K562 (cell line): ENCODE measurements around the gene MAPK8IP2. TPM values are rescaled to one million over a fixed set of nuclear protein-coding genes. Genes with fewer than 3 reads are reported as not detected.

Experiments
- ATAC-seq: fragments of 200-7000 bp; cut with Tn5 transposase; 3 replicates; pipeline ENCODE4 v1.9.1; 2020; ENCODE audit warnings: moderate library complexity
- BruUV-seq: library from RNA; stranded (reverse); fragments of 400-500 nt; replicated peaks from 2 replicates; lab custom pipeline; 2021; lab: Mats Ljungman, UMichigan
- CTCF ChIA-PET: fragments of 300-600 bp; formaldehyde crosslinking; extraction: SDS; loops from one replicate; lab custom pipeline; 2021; ENCODE audit warnings: low intra/inter-chr PET ratio; lab: Yijun Ruan, JAX
- POLR2A ChIA-PET: fragments of 300-600, 350-650 bp; sonication (Branson Sonifier 250); formaldehyde crosslinking; extraction: SDS; loops from one replicate; lab custom pipeline; 2021; ENCODE audit warnings: antibody characterized with exemption, inconsistent platforms; lab: Yijun Ruan, JAX
- DNase-seq, 4 experiments: peaks; one replicate each; pipeline versions ENCODE4 v3.0.0 to v3.0.0-alpha.2; 2011 to 2018; ENCODE audit warnings: low spot score in 3 of 4, mixed read lengths in 3 of 4; ENCODE audit errors: extremely low read depth in 1 of 4
- FAIRE-seq: peaks from 2 replicates; lab custom pipeline; 2011; peaks lifted over from hg19 to GRCh38; lab: Jason Lieb, UNC
- H2AFZ ChIP-seq: 2 replicates; pipeline ENCODE4 v1.6.0; 2011; ENCODE audit warnings: low read depth, low read length, control low read depth, inconsistent platforms
- H3K27ac ChIP-seq: fragments of 200-600 bp; 3 replicates; pipeline ENCODE4 v1.8.0; 2011; ENCODE audit warnings: low read depth, mild to moderate bottlenecking, control low read depth, inconsistent platforms, low read length, moderate library complexity, mixed read lengths; ENCODE audit errors: extremely low read depth
- H3K27me3 ChIP-seq, 2 experiments: fragments of 300-600 bp in 1 of 2; 2 replicates in 1 of 2; 3 replicates in 1 of 2; pipeline versions ENCODE4 v1.6.0 to v1.8.0; 2011; ENCODE audit warnings: inconsistent platforms in 2 of 2, low read length in 2 of 2, mild to moderate bottlenecking in 1 of 2, mixed read lengths in 1 of 2, moderate library complexity in 1 of 2; ENCODE audit not compliant: control insufficient read depth in 2 of 2, insufficient read depth in 2 of 2
- H3K36me3 ChIP-seq: fragments of 300-600 bp; 3 replicates; pipeline ENCODE4 v1.8.0; 2011; ENCODE audit warnings: mild to moderate bottlenecking, low read length, inconsistent platforms; ENCODE audit not compliant: control insufficient read depth, insufficient read depth
- H3K4me1 ChIP-seq, 2 experiments: fragments of 200-600 bp in 1 of 2; replicated peaks in 1 of 2; 2 replicates in 1 of 2; 3 replicates in 1 of 2; pipeline versions ENCODE4 v1.5.1 to v1.8.0; 2011; ENCODE audit warnings: inconsistent platforms in 2 of 2, low read length in 2 of 2, mild to moderate bottlenecking in 1 of 2, mixed read lengths in 1 of 2, moderate library complexity in 1 of 2; ENCODE audit not compliant: control insufficient read depth in 2 of 2, insufficient read depth in 2 of 2
- H3K4me2 ChIP-seq: 2 replicates; pipeline ENCODE4 v1.6.1; 2011; ENCODE audit warnings: low read length, control low read depth, inconsistent platforms, mixed read lengths; ENCODE audit not compliant: insufficient read depth
- H3K4me3 ChIP-seq: fragments of 200-600 bp; sonication (generic), shearing (Covaris generic); 2 replicates; pipeline ENCODE4 v1.5.1; 2016; ENCODE audit warnings: control low read depth, inconsistent platforms
- H3K79me2 ChIP-seq: fragments of 200-600 bp; 3 replicates; pipeline ENCODE4 v1.8.0; 2011; ENCODE audit warnings: low read length, inconsistent platforms; ENCODE audit not compliant: control insufficient read depth, insufficient read depth
- H3K9ac ChIP-seq, 2 experiments: 2 replicates each; pipeline versions ENCODE4 v1.6.0 to v1.6.1; 2011; ENCODE audit warnings: low read depth in 2 of 2, low read length in 2 of 2, control low read depth in 1 of 2, inconsistent platforms in 1 of 2, mild to moderate bottlenecking in 1 of 2, mixed read lengths in 1 of 2; ENCODE audit not compliant: insufficient read depth in 1 of 2
- H3K9me1 ChIP-seq: one replicate; pipeline ENCODE4 v1.6.0; 2011; ENCODE audit warnings: inconsistent platforms, mild to moderate bottlenecking, low read length, moderate library complexity; ENCODE audit not compliant: control insufficient read depth, insufficient read depth
- H3K9me3 ChIP-seq: replicated peaks from 2 replicates; pipeline ENCODE4 v1.5.1; 2011; ENCODE audit warnings: low read depth, low read length, inconsistent platforms; ENCODE audit not compliant: control insufficient read depth, insufficient read depth
- H4K20me1 ChIP-seq: replicated peaks from 2 replicates; pipeline ENCODE4 v1.6.1; 2011; ENCODE audit warnings: low read length, inconsistent platforms, mixed read lengths; ENCODE audit not compliant: control insufficient read depth, insufficient read depth
- BACH1 ChIP-seq: fragments of 200-800 bp; sonication (Bioruptor generic); IDR thresholded peaks from 2 replicates; pipeline ENCODE4 v1.6.1; 2016; ENCODE audit warnings: missing genetic modification characterization, missing compliant biosample characterization
- CHD4 ChIP-seq: fragments of 200-600 bp; sonication (generic); IDR thresholded peaks from 3 replicates; pipeline ENCODE4 v1.6.1; 2012; ENCODE audit warnings: low read depth, mild to moderate bottlenecking, mixed read lengths, low read length, inconsistent platforms; ENCODE audit not compliant: insufficient read depth, insufficient replicate concordance, poor library complexity, severe bottlenecking
- CREBBP ChIP-seq: IDR thresholded peaks from one replicate; pipeline ENCODE4 v1.6.1; 2012; ENCODE audit warnings: low read depth, mild to moderate bottlenecking, control low read depth, inconsistent platforms, low read length
- RCOR1 ChIP-seq, 2 experiments: IDR thresholded peaks; 2 replicates each; pipeline ENCODE4 v1.6.1; 2012; ENCODE audit warnings: low read depth in 2 of 2, low read length in 2 of 2, borderline replicate concordance in 1 of 2, improper control_type of control experiment in 1 of 2
- RFX1 ChIP-seq: fragments of 450-650 bp; IDR thresholded peaks from 2 replicates; pipeline ENCODE4 v1.6.1; 2016; ENCODE audit warnings: mild to moderate bottlenecking, moderate library complexity
- ZBTB7A ChIP-seq: IDR thresholded peaks from 2 replicates; pipeline ENCODE4 v1.6.1; 2011; ENCODE audit warnings: low read depth, mild to moderate bottlenecking, low read length, moderate library complexity, borderline replicate concordance; ENCODE audit not compliant: control insufficient read depth
- ZFP1 ChIP-seq: fragments of 450-650 bp; formaldehyde crosslinking; IDR thresholded peaks from 2 replicates; pipeline ENCODE4 v1.4.0; 2020; ENCODE audit warnings: mild to moderate bottlenecking, mixed read lengths
- WGBS: fragments of 100-300 bp; shearing (Covaris generic); methylation state at CpG from one replicate; pipeline ENCODE4 v1.1.6; 2016; ENCODE audit warnings: low coverage, mixed read lengths; ENCODE audit not compliant: insufficient coverage; ENCODE audit errors: missing lambda C conversion rate; 5-methylcytosine and 5-hydroxymethylcytosine counted together
- in situ Hi-C: fragments of 300-500 bp; cut with MboI; formaldehyde crosslinking; loops from 4 replicates; pipeline ENCODE4 v1.15.0; 2018; ENCODE audit warnings: inconsistent platforms, mixed read lengths
- intact Hi-C: fragments of 100-400 bp; cut with micrococcal nuclease; formaldehyde crosslinking; loops from 2 replicates; pipeline ENCODE4 v1.14.2; 2022
- polyA plus RNA-seq, 8 experiments: library from polyadenylated mRNA; depleted of rRNA in 4 of 8; stranded (reverse) in 5 of 8; unstranded in 3 of 8; fragments of >200 nt; fragmentation: Nextera tagmentation in 2 of 8; fragmentation: Illumina TruSeq in 1 of 8; extraction: Ambion mirVana in 2 of 8; extraction: Trizol in 1 of 8; gene quantifications; 2 replicates each; pipeline versions ENCODE4 v1.2.1 to v1.2.3, GENCODE V29; 2011 to 2014; ENCODE audit warnings: inconsistent platforms in 1 of 8, missing spikeins in 1 of 8
- total RNA-seq, 7 experiments: library from RNA; depleted of rRNA in 6 of 7; stranded (reverse); fragments of >200 nt in 6 of 7; fragmentation: Illumina TruSeq in 2 of 7; extraction: Trizol in 2 of 7; gene quantifications; 2 replicates each; pipeline versions ENCODE4 v1.2.1 to v1.2.3, GENCODE V29; 2011 to 2021; ENCODE audit warnings: low replicate concordance in 1 of 7
- TF ChIP-seq, protein P1 (sequence below), 3 experiments: fragments of 200-800 bp in 1 of 3; fragments of 250-450 bp in 1 of 3; fragments of 450-650 bp in 1 of 3; sonication (Bioruptor Pico) in 1 of 3; sonication (Bioruptor generic) in 1 of 3; formaldehyde crosslinking in 1 of 3; IDR thresholded peaks; 2 replicates each; pipeline versions ENCODE4 v1.6.1 to v1.8.0; 2016 to 2022; ENCODE audit warnings: mild to moderate bottlenecking in 2 of 3, missing genetic modification characterization in 2 of 3, missing compliant biosample characterization in 1 of 3, moderate library complexity in 1 of 3
- TF ChIP-seq, protein P2 (sequence below): sonication (generic); formaldehyde crosslinking; IDR thresholded peaks from 2 replicates; pipeline ENCODE4 v1.8.1; 2023; ENCODE audit warnings: mild to moderate bottlenecking, missing genetic modification reagents
- TF ChIP-seq, protein P3 (sequence below): fragments of 250-450 bp; sonication (Bioruptor Pico); IDR thresholded peaks from 2 replicates; pipeline ENCODE4 v1.5.0; 2021; ENCODE audit warnings: mild to moderate bottlenecking, moderate library complexity

MAPK8IP2 gene
- total and polyA plus RNA-seq, 9 of the 15 experiments (the other 6 are each of a cell fraction or from before 2014, with no cell fraction given), result 0.01 to 0.47 (median 0.07) TPM; not detected in 2

GRCh38 chr22:50573491-50574382 is 26.9 kb upstream of the MAPK8IP2 start:
- Histone ChIP-seq H3K4me1 (peaks cover 0 to 17% of the 10 kb centered on the region in 2 experiments; a peak in 3 of 5 replicates), H3K79me2 (no peaks in the 10 kb centered on the region), H3K9ac (no peak overlapping the region), H4K20me1 (no peaks in the 10 kb centered on the region), H3K27me3 (no peaks in the 10 kb centered on the region), H3K27ac (no peak overlapping the region), H2AFZ (no peak overlapping the region), H3K9me1 (no peaks in the 10 kb centered on the region), H3K4me3 (no peak overlapping the region), H3K4me2 (no peak overlapping the region), H3K9me3 (no peaks in the 10 kb centered on the region), H3K36me3 (no peaks in the 10 kb centered on the region)
- ChIA-PET CTCF (no interaction called here), POLR2A (interaction anchor here (0.7 to 1.5 kb wide), 4 partner anchors 8 to 88 kb away, joined by 3 to 5 read pairs (median 3); no protein-coding TSS in a partner anchor)
- BruUV-seq, result no TSS peak
- in situ Hi-C loops, result no loop called here
- ATAC-seq, result no peak
- DNase-seq, result no peak
- intact Hi-C loops, result no loop called here
- whole genome bisulfite sequencing, result 62% methylated on average over 16 of the region's 26 CpGs
- no peak for FAIRE-seq
- no peak for TF ChIP-seq RCOR1 (IDR thresholded peaks at IDR 0.05; ENCODE audit: borderline replicate concordance in 1 of 2, low read depth in 2 of 2, low read length in 2 of 2)
- TF ChIP-seq ZFP1 (CRISPR knock-in tag), result no peak
- TF ChIP-seq CHD4, result no peak
- TF ChIP-seq RFX1, result no peak
- TF ChIP-seq, protein P1, sequence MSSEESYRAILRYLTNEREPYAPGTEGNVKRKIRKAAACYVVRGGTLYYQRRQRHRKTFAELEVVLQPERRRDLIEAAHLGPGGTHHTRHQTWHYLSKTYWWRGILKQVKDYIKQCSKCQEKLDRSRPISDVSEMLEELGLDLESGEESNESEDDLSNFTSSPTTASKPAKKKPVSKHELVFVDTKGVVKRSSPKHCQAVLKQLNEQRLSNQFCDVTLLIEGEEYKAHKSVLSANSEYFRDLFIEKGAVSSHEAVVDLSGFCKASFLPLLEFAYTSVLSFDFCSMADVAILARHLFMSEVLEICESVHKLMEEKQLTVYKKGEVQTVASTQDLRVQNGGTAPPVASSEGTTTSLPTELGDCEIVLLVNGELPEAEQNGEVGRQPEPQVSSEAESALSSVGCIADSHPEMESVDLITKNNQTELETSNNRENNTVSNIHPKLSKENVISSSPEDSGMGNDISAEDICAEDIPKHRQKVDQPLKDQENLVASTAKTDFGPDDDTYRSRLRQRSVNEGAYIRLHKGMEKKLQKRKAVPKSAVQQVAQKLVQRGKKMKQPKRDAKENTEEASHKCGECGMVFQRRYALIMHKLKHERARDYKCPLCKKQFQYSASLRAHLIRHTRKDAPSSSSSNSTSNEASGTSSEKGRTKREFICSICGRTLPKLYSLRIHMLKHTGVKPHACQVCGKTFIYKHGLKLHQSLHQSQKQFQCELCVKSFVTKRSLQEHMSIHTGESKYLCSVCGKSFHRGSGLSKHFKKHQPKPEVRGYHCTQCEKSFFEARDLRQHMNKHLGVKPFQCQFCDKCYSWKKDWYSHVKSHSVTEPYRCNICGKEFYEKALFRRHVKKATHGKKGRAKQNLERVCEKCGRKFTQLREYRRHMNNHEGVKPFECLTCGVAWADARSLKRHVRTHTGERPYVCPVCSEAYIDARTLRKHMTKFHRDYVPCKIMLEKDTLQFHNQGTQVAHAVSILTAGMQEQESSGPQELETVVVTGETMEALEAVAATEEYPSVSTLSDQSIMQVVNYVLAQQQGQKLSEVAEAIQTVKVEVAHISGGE (CRISPR knock-in tag; IDR thresholded peaks at IDR 0.05), result no peak
- TF ChIP-seq, protein P2, sequence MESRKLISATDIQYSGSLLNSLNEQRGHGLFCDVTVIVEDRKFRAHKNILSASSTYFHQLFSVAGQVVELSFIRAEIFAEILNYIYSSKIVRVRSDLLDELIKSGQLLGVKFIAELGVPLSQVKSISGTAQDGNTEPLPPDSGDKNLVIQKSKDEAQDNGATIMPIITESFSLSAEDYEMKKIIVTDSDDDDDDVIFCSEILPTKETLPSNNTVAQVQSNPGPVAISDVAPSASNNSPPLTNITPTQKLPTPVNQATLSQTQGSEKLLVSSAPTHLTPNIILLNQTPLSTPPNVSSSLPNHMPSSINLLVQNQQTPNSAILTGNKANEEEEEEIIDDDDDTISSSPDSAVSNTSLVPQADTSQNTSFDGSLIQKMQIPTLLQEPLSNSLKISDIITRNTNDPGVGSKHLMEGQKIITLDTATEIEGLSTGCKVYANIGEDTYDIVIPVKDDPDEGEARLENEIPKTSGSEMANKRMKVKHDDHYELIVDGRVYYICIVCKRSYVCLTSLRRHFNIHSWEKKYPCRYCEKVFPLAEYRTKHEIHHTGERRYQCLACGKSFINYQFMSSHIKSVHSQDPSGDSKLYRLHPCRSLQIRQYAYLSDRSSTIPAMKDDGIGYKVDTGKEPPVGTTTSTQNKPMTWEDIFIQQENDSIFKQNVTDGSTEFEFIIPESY (CRISPR knock-in tag), result no peak
- no peak for TF ChIP-seq ZBTB7A
- TF ChIP-seq BACH1 (tag), result no peak
- TF ChIP-seq, protein P3, sequence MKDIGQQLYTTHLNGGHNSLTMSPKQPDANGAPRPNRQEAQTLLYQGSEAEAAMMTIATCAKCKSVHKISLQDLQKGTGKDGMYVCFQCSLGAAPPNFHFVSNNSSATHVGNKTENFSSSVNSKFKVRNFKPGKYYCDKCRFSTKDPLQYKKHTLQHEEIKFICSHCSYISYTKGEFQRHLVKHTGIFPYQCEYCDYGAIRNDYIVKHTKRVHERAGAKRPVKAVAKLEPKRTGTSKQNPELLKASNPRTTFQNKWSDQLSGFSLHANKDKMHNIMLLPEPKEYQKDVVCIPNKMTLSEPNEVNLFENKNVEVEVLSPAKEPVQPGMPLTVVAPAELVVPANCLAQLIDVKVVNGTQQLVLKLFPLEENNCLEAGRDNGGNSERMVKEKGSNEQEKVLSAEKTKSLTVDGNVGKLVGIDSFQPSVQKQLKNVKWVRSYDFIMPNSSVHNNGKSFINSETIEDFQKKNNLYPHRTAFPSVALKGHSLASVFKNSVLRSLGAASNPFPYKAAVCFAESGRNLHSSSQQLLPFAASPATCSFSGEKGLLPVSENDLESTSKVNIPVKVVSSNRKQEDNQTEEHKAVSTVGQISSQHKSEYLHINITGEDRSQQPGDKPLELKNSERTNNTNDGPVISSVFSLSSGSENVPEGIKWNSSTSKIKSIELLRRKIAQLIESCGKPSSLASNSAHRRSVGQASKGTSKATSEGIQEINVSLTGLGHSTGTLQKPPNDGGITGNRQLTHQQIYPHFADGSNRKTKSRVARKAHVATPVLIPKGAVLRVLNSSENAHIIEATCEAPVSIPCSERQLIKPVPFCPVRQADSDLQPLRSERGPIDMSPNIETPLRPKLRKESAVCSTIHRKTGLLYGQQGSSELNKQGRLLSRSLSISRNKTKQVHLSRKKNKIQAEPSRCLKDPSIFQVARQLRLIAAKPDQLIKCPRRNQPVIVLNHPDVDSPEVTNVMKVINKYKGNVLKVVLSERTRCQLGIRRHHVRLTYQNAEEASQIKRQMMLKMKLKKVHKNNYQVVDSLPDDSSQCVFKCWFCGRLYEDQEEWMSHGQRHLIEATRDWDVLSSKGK (CRISPR knock-in tag), result no peak
- no peak for TF ChIP-seq CREBBP
